WTC11 (cell line): Measurements from ENCODE around the gene MUC4. TPM values are rescaled to one million over a fixed set of nuclear protein-coding genes. Genes with fewer than 3 reads are reported as not detected.

Experiments
- ATAC-seq: fragments of 200-7000 bp; cut with Tn5 transposase; 2 replicates; pipeline ENCODE4 v1.10.0; 2021; ENCODE audit warnings: mild to moderate bottlenecking, moderate library complexity
- CTCF ChIA-PET: fragments of 300-600 bp; sonication (Branson Sonifier 250); formaldehyde crosslinking; loops from one replicate; lab custom pipeline; 2021; ENCODE audit warnings: antibody characterized with exemption; lab: Charles Lee
- POLR2A ChIA-PET: fragments of 350-600 bp; sonication (Branson Sonifier 250); formaldehyde crosslinking; loops from one replicate; lab custom pipeline; 2021; ENCODE audit warnings: antibody characterized with exemption; lab: Charles Lee
- DNase-seq: peaks from one replicate; pipeline ENCODE4 v3.0.0; 2021; ENCODE audit warnings: low spot score
- H3K27ac Mint-ChIP-seq: 2 replicates; pipeline ENCODE4 v1.8.0; 2021; ENCODE audit warnings: mixed read lengths
- H3K27me3 Mint-ChIP-seq: 2 replicates; pipeline ENCODE4 v1.8.0; 2021; ENCODE audit warnings: low read depth, mild to moderate bottlenecking, moderate library complexity, mixed read lengths
- H3K36me3 Mint-ChIP-seq: 2 replicates; pipeline ENCODE4 v1.8.0; 2021; ENCODE audit warnings: mixed read lengths
- H3K4me1 Mint-ChIP-seq: 2 replicates; pipeline ENCODE4 v1.8.0; 2022; ENCODE audit warnings: mixed read lengths
- H3K4me3 Mint-ChIP-seq: 2 replicates; pipeline ENCODE4 v1.8.0; 2021; ENCODE audit warnings: mild to moderate bottlenecking, moderate library complexity, mixed read lengths
- H3K9me3 Mint-ChIP-seq: 2 replicates; pipeline ENCODE4 v1.8.0; 2021; ENCODE audit warnings: mixed read lengths
- ARID4B ChIP-seq: sonication (generic); formaldehyde crosslinking; IDR thresholded peaks from 2 replicates; pipeline ENCODE4 v1.8.0; 2023; ENCODE audit warnings: missing genetic modification reagents, mild to moderate bottlenecking, borderline replicate concordance
- CBFB ChIP-seq: sonication (generic); formaldehyde crosslinking; IDR thresholded peaks from 2 replicates; pipeline ENCODE4 v1.8.1; 2022; ENCODE audit warnings: mild to moderate bottlenecking, low read depth, missing genetic modification reagents
- CDX4 ChIP-seq: fragments of 250-450 bp; sonication (Bioruptor Pico); IDR thresholded peaks from 2 replicates; pipeline ENCODE4 v1.9.0; 2021; ENCODE audit warnings: moderate library complexity, mild to moderate bottlenecking, inconsistent platforms, borderline replicate concordance
- FOXJ3 ChIP-seq: sonication (generic); formaldehyde crosslinking; IDR thresholded peaks from 2 replicates; pipeline ENCODE4 v1.9.0; 2021; ENCODE audit warnings: missing genetic modification reagents, mild to moderate bottlenecking, borderline replicate concordance
- GTF2I ChIP-seq: fragments of 250-450 bp; sonication (Bioruptor Pico); conservative IDR thresholded peaks from 2 replicates; pipeline ENCODE4 v1.4.0; 2021; ENCODE audit warnings: mild to moderate bottlenecking
- HMGA2 ChIP-seq: fragments of 250-450 bp; sonication (Bioruptor Pico); IDR thresholded peaks from 2 replicates; pipeline ENCODE4 v1.4.0; 2021; ENCODE audit warnings: mild to moderate bottlenecking, moderate library complexity
- NR1H2 ChIP-seq: sonication (generic); formaldehyde crosslinking; IDR thresholded peaks from 2 replicates; pipeline ENCODE4 v1.9.0; 2021; ENCODE audit warnings: mild to moderate bottlenecking, moderate library complexity, missing genetic modification reagents
- OVOL2 ChIP-seq: fragments of 250-450 bp; sonication (Bioruptor Pico); IDR thresholded peaks from 2 replicates; pipeline ENCODE4 v1.9.0; 2021; ENCODE audit warnings: mild to moderate bottlenecking, borderline replicate concordance
- PREB ChIP-seq: sonication (generic); formaldehyde crosslinking; IDR thresholded peaks from 2 replicates; pipeline ENCODE4 v1.8.1; 2022; ENCODE audit warnings: mild to moderate bottlenecking, missing genetic modification reagents, moderate library complexity, borderline replicate concordance
- RORB ChIP-seq: fragments of 250-450 bp; sonication (Bioruptor Pico); IDR thresholded peaks from 2 replicates; pipeline ENCODE4 v1.9.0; 2021; ENCODE audit warnings: mild to moderate bottlenecking
- TP53 ChIP-seq: sonication (generic); formaldehyde crosslinking; IDR thresholded peaks from 2 replicates; pipeline ENCODE4 v1.8.1; 2023; ENCODE audit warnings: mild to moderate bottlenecking, missing genetic modification reagents
- ZNF138 ChIP-seq: sonication (generic); formaldehyde crosslinking; conservative IDR thresholded peaks from 2 replicates; pipeline ENCODE4 v1.8.1; 2022; ENCODE audit warnings: mild to moderate bottlenecking, moderate library complexity, missing genetic modification reagents
- ZNF425 ChIP-seq: fragments of 250-450 bp; sonication (Bioruptor Pico); conservative IDR thresholded peaks from 2 replicates; pipeline ENCODE4 v1.9.0; 2021; ENCODE audit warnings: mild to moderate bottlenecking
- ZNF532 ChIP-seq: fragments of 250-450 bp; sonication (Bioruptor Pico); IDR thresholded peaks from 2 replicates; pipeline ENCODE4 v1.9.0; 2021; ENCODE audit warnings: mild to moderate bottlenecking, borderline replicate concordance
- total RNA-seq: library from RNA; stranded (reverse); gene quantifications from 3 replicates; pipeline ENCODE4 v1.2.3, GENCODE V29; 2021

Gene MUC4
- total RNA-seq, 1 experiment from 2014 or later, result 2.1 TPM

GRCh38 chr3:195836476-195837135, 24.9 kb upstream of the MUC4 start:
- Mint-ChIP-seq H3K4me1 (peaks cover 10% of the 10 kb centered on the region), H3K27me3 (no peaks in the 10 kb centered on the region), H3K4me3 (no peak overlapping the region), H3K27ac (no peak overlapping the region), H3K9me3 (peaks cover 2% of the 10 kb centered on the region; the same call in 1 of the 2 replicates), H3K36me3 (no peaks in the 10 kb centered on the region; the same call in 1 of the 2 replicates)
- POLR2A ChIA-PET, result interaction anchor here (0.7 kb wide), 1 partner anchor 13 kb away, joined by 3 read pairs; no protein-coding TSS in a partner anchor
- CTCF ChIA-PET, result no interaction called here
- DNase-seq, result no peak
- TF ChIP-seq FOXJ3 (no peak), HMGA2 (no peak), GTF2I (CRISPR knock-in tag) (no peak), OVOL2 (no peak), CDX4 (CRISPR knock-in tag) (no peak), ZNF532 (CRISPR knock-in tag) (no peak), CBFB (no peak), PREB (no peak), ZNF138 (CRISPR knock-in tag) (no peak), NR1H2 (CRISPR knock-in tag) (no peak), ARID4B (CRISPR knock-in tag) (no peak), TP53 (CRISPR knock-in tag) (no peak), RORB (CRISPR knock-in tag) (no peak), ZNF425 (CRISPR knock-in tag) (no peak)
- no peak for ATAC-seq
